ENCODE results near the gene PTGER4.
"Not testable (repeated sequence)": the region's sequence is repeated elsewhere in the genome, so short reads cannot be mapped to it uniquely, and the experiment has no call there.

The PTGER4 gene

GRCh38 chr5:40679913-40680681 is at the start of gene PTGER4:
PTGER4 (plus strand) TSS chr5:40679915; CDS start chr5:40680994, 1,079 bp downstream.
- no peak for DNase-seq (ENCODE audit: low read depth in 2 of 2)

DNA sequence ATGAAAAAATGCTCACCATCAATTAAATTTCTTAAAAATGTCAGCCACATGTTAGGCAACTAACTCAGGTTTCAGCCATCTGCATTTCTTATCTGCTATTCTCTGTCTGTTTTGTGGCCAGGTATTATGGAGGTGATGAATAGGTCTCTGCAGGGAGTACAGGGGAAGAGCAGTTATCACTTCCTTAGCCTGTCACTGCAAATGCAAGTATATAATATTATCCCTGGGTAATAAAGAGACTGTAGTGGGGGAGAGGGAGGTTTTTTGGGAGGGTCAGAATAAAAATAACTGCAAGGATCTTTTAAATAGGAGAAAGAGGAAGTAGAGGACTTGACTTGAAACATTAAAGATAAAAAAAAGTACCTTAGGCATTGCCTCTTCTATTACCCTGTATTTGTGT is 49.6 kb upstream of the PTGER4 start:
- no peak for DNase-seq (ENCODE audit: low read depth in 2 of 2)

DNA sequence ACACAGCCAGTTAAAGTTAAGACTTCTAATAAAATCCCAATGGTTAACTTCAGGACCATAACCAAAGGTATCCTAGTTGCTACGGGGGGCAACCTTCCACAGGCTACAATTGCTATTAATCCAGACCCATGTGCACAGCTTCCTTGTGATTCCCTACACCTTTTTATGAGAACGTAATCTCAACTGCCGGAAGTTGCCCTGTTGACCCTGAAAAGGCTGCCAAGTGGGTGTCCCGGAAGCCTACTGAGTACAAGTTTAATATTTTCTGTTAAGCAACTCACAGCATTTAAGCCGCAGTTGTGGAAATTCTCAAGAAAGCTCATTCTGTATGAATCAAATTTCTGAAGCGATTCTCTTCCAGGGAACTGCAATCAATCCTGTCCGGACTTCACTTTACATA is 48.5 kb upstream of the PTGER4 start:
- DNase-seq (ENCODE audit: low read depth in 2 of 2): no peak

DNA sequence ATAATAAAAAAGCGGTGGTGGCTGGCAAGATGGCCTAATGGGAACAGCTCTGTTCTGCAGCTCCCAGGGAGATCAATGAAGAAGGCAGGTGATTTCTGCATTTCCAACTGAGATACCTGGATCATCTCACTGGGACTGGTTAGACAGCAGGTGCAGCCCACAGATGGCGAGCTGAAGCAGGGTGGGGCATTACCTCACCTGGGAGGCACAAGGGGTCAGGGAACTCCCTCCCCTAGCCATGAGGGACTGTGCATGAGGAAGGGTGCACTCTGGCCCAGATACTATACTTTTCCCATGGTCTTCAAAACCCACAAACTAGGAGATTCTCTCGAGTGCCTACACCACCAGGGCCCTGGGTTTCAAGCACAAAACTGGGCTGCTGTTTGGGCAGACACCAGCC is 45.6 kb upstream of the PTGER4 start:
- no peak for DNase-seq (ENCODE audit: low read depth in 2 of 2)

DNA sequence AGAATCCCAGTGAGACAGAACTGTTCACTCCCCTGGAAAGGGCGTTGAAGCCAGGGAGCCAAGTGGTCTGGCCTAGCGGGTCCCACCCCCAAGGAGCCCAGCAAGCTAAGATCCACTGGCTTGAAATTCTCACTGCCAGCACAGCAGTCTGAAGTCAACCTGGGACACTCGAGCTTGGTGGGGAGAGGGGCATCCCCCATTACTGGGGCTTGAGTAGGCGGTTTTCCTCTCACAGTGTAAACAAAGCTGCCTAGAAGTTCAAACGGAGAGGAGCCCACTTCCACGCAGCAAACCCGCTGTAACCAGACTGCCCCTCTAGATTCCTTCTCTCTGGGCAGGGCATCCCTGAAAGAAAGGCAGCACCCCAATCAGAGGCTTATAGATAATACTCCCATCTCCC is 45.1 kb upstream of the PTGER4 start:
- DNase-seq (ENCODE audit: low read depth in 2 of 2): no peak

DNA sequence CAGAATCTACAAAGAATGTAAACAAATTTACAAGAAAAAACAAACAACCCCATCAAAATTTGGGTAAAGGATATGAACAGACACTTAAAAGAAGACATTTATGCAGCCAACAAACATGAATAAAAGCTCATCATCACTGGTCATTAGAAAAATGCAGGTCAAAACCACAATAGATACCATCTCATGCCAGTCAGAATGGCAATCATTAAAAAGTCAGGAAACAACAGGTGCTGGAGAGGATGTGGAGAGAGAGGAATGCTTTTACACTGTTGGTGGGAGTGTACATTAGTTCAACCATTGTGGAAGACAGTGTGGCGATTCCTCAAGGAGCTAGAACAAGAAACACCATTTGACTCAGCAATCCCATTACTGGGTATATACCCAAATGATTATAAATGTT is 40.2 kb upstream of the PTGER4 start:
- DNase-seq (ENCODE audit: low read depth in 2 of 2): not testable (repeated sequence)

- DNase-seq (ENCODE audit: low read depth in 2 of 2): no peak
These were observed 33.4 kb upstream of the PTGER4 start for GRCh38 chr5:40646266-40646665.

GRCh38 chr5:40648150-40648549 is 31.6 kb upstream of the PTGER4 start:
- DNase-seq (ENCODE audit: low read depth in 2 of 2): no peak

DNA sequence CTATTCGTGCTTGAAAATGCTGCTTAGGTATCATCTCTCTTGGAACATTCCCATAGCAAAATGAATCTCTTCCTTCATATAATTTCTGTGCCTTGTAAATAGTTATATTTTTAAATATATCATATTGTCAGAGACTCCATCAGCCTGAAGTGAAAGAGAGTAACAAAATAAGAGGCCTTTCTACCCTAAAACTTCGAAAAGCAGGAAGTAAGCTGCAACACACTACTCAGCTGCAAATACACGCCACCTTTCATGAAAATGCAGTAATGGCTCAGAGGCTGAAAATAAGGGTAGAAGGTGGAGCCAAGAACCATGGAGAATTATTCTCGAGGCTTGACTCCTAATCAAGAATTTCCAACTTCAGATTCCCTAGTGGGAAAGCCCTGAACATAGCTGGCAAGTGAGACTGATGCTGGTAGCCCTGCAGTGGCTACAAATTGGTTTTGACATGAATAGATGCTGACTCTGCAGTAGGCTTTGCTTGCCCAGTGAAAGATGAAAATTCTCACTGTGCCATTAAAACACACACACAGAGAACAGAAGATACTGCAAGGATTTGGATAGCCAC is 30.2 kb upstream of the PTGER4 start:
- DNase-seq (ENCODE audit: low read depth in 2 of 2): no peak

DNA sequence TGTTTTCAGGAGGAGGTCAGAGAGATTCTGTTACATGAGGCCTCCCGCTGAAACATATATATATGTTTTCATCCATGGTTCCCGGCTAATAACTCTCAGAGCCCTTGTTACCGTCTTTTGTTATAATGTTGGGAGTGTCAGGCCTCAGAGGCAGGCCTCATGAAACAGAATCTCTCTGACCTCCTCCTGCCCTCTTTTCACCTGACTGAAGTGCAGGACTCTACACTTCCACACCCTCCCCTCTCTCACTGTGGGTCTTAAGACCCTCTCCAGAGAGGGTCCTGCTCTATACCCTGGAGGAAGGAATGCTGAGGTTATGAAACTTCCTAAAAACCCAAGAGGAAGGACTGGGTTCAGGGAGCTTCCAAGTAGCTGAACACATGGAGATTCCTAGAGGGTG is 28.5 kb upstream of the PTGER4 start:
- DNase-seq (ENCODE audit: low read depth in 2 of 2): no peak

- DNase-seq (ENCODE audit: low read depth in 2 of 2): no peak
These were observed 27.1 kb upstream of the PTGER4 start for GRCh38 chr5:40652441-40653220.

GRCh38 chr5:40653221-40654022 is 26.3 kb upstream of the PTGER4 start:
- no peak for DNase-seq (ENCODE audit: low read depth in 2 of 2)

DNA sequence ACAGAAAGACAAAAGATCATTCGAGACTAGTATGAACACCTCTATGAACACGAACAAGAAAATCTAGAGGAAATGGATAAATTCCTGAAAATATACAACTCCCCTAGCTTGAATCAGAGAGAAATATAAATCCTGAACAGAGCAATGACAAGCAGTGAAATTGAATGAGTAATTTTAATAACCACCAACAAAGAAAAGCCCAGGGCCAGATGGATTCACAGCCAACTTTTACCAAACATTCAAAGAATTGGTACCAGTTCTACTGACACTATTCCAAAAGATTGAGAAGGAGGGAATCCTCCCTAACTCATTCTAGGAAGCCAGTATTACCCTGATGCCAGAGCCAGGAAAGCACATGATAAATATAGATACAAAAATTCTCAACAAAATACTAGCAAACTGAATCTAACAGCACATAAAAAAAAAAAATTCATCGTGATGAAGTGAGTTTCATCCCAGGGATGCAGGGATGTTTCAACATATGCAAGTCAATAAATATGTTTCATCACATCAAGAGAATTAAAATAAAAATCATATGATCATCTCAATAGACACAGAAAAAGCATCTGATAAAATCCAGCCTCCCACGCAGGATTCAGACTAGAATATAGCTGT is 25.2 kb upstream of the PTGER4 start:
- no peak for DNase-seq (ENCODE audit: low read depth in 2 of 2)

DNA sequence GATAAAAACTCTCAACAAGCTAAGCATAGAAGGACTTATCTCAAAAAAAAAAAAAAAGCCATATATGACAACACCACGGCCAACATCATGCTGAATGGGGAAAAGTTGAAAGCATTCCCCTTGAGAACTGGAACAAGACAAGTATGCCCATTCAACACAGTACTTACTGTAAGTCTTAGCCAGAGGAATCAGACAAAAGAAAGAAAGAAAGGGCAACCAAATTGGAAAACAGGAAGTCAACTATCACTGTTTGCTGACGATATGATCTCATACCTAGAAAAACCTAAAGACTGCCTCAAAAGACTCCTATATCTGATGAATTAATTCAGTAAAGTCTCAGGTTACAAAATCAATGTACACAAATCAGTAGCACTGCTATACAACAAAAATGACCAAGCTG is 24.6 kb upstream of the PTGER4 start:
- no peak for DNase-seq (ENCODE audit: low read depth in 2 of 2)

GRCh38 chr5:40656091-40656490 is 23.6 kb upstream of the PTGER4 start:
- DNase-seq (ENCODE audit: low read depth in 2 of 2): not testable (repeated sequence)

GRCh38 chr5:40656766-40657165 is 22.9 kb upstream of the PTGER4 start:
- no peak for DNase-seq (ENCODE audit: low read depth in 2 of 2)

- no peak for DNase-seq (ENCODE audit: low read depth in 2 of 2)
These were observed 19.0 kb upstream of the PTGER4 start for GRCh38 chr5:40660751-40661150.

DNA sequence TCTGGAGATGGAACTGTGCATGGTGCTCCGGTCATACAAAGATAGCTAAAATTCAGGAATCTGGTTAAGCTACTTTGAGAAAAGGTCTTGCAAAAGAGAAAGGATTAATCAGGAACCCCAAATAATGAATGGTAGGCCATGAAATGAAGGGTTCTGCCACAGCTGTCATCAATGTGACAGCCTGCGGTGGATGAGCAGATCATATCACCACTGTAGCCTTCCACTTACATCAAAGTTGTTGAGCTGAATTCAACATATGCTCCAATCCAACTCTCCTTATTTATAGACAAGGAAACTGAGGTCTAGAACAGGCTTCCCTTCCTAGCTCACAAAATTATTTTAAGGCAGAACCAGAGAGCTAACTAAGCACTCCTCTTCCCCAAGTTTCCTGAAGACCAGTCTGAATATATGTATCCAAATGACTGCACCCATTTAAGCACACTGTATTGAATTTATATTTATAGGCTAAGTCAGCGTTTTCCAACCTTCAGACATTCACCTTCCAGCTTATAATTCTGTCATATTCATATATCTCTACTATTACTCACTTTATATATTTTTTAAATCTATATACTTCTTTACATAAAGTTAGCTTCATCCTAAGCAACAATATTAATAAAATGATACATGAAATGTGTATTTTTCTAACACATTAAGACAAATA is 13.9 kb upstream of the PTGER4 start:
- no peak for DNase-seq (ENCODE audit: low read depth in 2 of 2)

DNA sequence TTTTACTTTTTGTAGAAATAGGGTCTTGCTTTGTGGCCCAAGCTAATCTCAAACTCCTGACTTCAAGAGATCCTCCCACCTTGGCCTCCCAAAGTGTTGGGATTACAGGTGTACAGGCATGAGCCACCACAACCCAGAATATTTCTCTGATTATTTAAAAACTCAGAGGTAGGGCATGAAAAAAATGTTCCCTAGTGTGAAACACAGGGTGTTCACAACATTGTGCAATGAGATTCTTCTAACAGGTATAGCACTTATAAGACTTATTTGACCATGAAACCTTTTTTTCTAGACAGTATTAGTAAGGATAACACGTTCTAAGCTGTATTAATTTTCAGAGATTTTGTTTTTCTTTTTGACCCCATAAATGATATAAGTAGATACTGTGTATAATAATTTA is 13.1 kb upstream of the PTGER4 start:
- DNase-seq (ENCODE audit: low read depth in 2 of 2): no peak

DNA sequence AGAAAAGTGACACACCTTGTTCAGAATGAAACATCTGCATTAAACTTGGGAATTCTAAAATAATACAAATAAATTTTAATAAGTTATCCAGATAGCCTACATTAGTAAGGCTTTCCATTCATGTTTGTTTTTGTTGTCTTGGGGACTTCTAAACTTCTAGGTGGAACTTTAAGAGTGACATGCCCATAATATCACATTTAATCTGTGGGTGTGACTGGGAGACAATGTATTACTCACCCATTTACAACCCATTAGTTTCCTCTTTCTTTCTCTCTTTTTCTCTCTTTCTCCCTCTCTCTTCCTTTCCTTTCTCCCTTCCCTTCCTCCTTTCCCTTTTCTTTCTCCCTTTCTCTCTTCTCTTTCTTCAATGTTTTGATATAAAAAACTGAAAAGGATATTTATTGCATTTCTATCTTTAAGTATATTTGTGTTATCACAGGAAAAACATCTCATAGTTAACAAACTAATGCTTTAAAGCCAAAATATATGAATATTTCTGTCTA is 12.5 kb upstream of the PTGER4 start:
- no peak for DNase-seq (ENCODE audit: low read depth in 2 of 2)

Data from stimulated activated CD4-positive, alpha-beta T cell treated with anti-CD3 and anti-CD28 coated beads, Interleukin-4, amount 100 ng/mL, for 48 hours (primary cell).